ENCODE measurements around the gene ABCC12. TPM values are rescaled to one million over a fixed set of nuclear protein-coding genes. Genes with fewer than 3 reads are reported as not detected.

Gene ABCC12
- total and polyA plus RNA-seq, 2 of the 8 experiments (the other 6 are each of a cell fraction or from before 2014, with no cell fraction given), result 0.05 TPM; not detected in 1

DNA sequence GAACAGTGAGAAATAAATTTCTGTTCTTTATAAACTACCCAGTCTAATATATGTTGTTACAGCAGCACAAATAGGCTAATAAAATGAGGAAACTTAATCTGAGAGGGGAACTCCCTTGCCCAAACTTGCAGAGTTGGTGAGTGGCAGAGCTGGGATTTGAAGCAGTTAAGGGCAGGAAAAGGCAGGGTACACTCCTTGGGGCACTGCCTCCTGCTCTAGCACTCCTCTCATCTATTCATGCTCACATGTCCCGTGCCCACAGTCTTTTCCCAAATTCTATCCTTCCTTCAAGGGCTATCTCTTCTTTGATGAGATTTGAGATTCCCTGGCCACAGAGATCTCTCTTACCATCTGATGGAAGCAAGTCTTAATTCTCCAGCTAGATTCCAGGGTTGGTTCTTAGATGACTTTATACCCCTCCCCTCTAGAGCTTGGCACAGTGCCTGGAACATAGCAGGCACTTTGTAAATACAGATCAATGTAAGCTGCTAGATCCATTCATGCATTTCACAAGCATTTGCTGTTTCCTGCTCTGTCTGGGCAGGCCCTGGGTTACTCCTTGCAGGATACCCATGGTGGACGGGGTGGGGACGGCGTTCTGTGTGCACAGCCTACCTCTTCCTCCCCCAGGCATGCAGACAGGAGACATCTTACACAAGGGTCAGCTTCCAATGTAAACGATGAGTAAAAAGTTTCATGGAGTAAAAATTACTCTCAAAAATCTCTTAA is 39.2 kb upstream of the ABCC12 start:
- WGBS, 2 experiments (ENCODE audit: extremely low coverage in 1 of 2, insufficient coverage in 1 of 2, insufficient read length in 1 of 2, insufficient replicate concordance in 2 of 2, low coverage in 1 of 2, low lambda C conversion rate in 2 of 2, missing lambda C conversion rate in 1 of 2), result 89% methylated on average over 5 of the region's 5 CpGs; no CpG with 5 or more reads in 1 of the 2 experiments
- Histone ChIP-seq H4K91ac (replicated peaks; ENCODE audit: insufficient read length, low read length) (no peak overlapping the region), H2BK5ac (ENCODE audit: low read depth, low read length) (no peak overlapping the region), H3K23ac (ENCODE audit: insufficient read length) (no peak overlapping the region), H3K79me2 (ENCODE audit: control insufficient read depth in 1 of 2, insufficient read depth in 2 of 2, low read length in 2 of 2) (no peaks in the 10 kb centered on the region), H3K27ac (ENCODE audit: low read depth, low read length) (no peak overlapping the region), H3K79me1 (ENCODE audit: low read depth, low read length) (no peaks in the 10 kb centered on the region), H2BK120ac (replicated peaks; ENCODE audit: low read depth, low read length) (no peak overlapping the region), H2AFZ (ENCODE audit: low read length) (no peak overlapping the region), H3K4me1 (replicated peaks in 1 of 4; ENCODE audit: control insufficient read depth in 3 of 4, insufficient read depth in 4 of 4, low read length in 3 of 4) (no peaks in the 10 kb centered on the region), H3K27me3 (replicated peaks in 1 of 4; ENCODE audit: control insufficient read depth in 3 of 4, extremely low read depth in 1 of 4, insufficient read depth in 3 of 4, low read length in 3 of 4) (no peaks in the 10 kb centered on the region), H2AK5ac (ENCODE audit: low read depth, low read length) (no peak overlapping the region), H3K4me2 (ENCODE audit: insufficient read depth in 1 of 2, low read depth in 2 of 2, low read length in 2 of 2) (no peak overlapping the region), H3K9ac (replicated peaks in 1 of 4; ENCODE audit: extremely low read depth in 1 of 4, low read depth in 3 of 4, low read length in 3 of 4) (no peak overlapping the region), H3K18ac (ENCODE audit: extremely low read depth, low read length) (no peak overlapping the region), H3K23me2 (ENCODE audit: low read depth, low read length) (no peaks in the 10 kb centered on the region), H4K8ac (ENCODE audit: extremely low read depth, insufficient read depth, low read length) (no peak overlapping the region), H3K4ac (replicated peaks; ENCODE audit: insufficient read length, low read depth, low read length) (no peak overlapping the region), H2BK15ac (ENCODE audit: low read length) (no peak overlapping the region), H2BK12ac (ENCODE audit: low read depth, low read length) (no peak overlapping the region), H2BK20ac (ENCODE audit: low read length) (no peak overlapping the region), H3K4me3 (ENCODE audit: extremely low read depth in 1 of 4, insufficient read depth in 2 of 4, low read depth in 3 of 4, low read length in 4 of 4) (no peak overlapping the region), H4K5ac (ENCODE audit: insufficient read length, low read depth, low read length) (no peak overlapping the region), H3K14ac (ENCODE audit: insufficient read length) (no peak overlapping the region), H3K36me3 (ENCODE audit: control insufficient read depth in 2 of 4, insufficient read depth in 4 of 4, low read length in 3 of 4) (no peaks in the 10 kb centered on the region), H4K20me1 (replicated peaks in 1 of 2; ENCODE audit: control insufficient read depth in 1 of 2, insufficient read depth in 2 of 2, low read length in 2 of 2) (no peaks in the 10 kb centered on the region), H3K9me3 (ENCODE audit: insufficient read depth in 2 of 2, low read depth in 1 of 2, low read length in 1 of 2) (no peaks in the 10 kb centered on the region), H3K56ac (replicated peaks; ENCODE audit: insufficient read length, low read depth, low read length) (no peak overlapping the region)
- ChIA-PET POLR2A (ENCODE audit: partially characterized antibody) (no interaction called here), CTCF (ENCODE audit: partially characterized antibody) (interaction anchor here (1.0 kb wide), 1 partner anchor 29 kb away, joined by 4 read pairs; no protein-coding TSS in a partner anchor)
- no peak for FAIRE-seq
- DNase-seq (ENCODE audit: low read depth in 1 of 2, low spot score in 2 of 2), result no peak
- no peak for TF ChIP-seq BRCA1 (IDR thresholded peaks at IDR 0.05; ENCODE audit: low read depth, low read length)
- no peak for TF ChIP-seq ASH2L (IDR thresholded peaks at IDR 0.05; ENCODE audit: low read length)
- TF ChIP-seq JUN (IDR thresholded peaks at IDR 0.05; ENCODE audit: low read depth, low read length), result no peak
- TF ChIP-seq RBBP5 (IDR thresholded peaks at IDR 0.05; ENCODE audit: borderline replicate concordance, low read depth, low read length), result no peak
- TF ChIP-seq, protein P1, sequence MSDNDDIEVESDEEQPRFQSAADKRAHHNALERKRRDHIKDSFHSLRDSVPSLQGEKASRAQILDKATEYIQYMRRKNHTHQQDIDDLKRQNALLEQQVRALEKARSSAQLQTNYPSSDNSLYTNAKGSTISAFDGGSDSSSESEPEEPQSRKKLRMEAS (IDR thresholded peaks at IDR 0.05), result no peak
- TF ChIP-seq SP4 (IDR thresholded peaks at IDR 0.05; ENCODE audit: low read length), result no peak
- TF ChIP-seq TCF12 (IDR thresholded peaks at IDR 0.05; ENCODE audit: low read depth, low read length), result no peak

All from H1 (cell line).